Measurements from ENCODE around the gene SPRED2. TPM values are rescaled to one million over a fixed set of nuclear protein-coding genes. Genes with fewer than 3 reads are reported as not detected.

SPRED2 gene
- polyA plus RNA-seq, 1 donor from 2014 or later: 5.3 TPM

DNA sequence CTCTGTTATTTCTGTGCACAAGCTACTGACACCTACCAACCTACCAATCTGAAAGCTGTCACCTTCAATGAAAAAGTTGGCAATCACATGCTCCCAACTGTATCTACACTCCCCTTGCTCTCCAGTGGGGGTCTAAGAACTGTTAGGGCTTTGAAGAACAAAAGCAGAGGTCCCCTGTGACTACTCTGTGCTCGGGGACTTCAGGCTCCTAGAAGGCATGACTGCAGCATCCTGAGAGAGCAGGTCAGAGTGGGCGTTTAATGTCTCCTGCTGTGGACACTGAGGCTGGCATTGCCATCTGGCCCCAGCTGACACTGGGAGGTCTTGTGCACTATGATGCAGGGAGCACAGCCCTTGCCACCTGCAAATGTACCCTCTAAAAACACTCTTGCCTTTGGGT, 111.5 kb downstream of the SPRED2 start:
- Histone ChIP-seq H3K79me2 (replicated peaks; ENCODE audit: insufficient read depth, low read length) (no peaks in the 10 kb centered on the region), H3K9ac (ENCODE audit: low read length) (no peak overlapping the region), H2AFZ (ENCODE audit: low read depth, low read length) (no peak overlapping the region), H4K20me1 (ENCODE audit: insufficient read depth) (no peaks in the 10 kb centered on the region), H3K4me3 (ENCODE audit: low read length) (no peak overlapping the region), H3K27ac (ENCODE audit: low read length) (no peak overlapping the region), H3K36me3 (ENCODE audit: insufficient read depth, low read length) (peaks cover 6% of the 10 kb centered on the region), H3K27me3 (ENCODE audit: insufficient read depth, low read depth, low read length) (no peaks in the 10 kb centered on the region), H3K4me2 (ENCODE audit: low read length) (no peak overlapping the region), H3F3A (ENCODE audit: insufficient read depth, low read length, poor library complexity, severe bottlenecking) (no peaks in the 10 kb centered on the region), H3K9me3 (ENCODE audit: low read length) (no peaks in the 10 kb centered on the region), H3K9me2 (ENCODE audit: insufficient read depth, low read length) (no peaks in the 10 kb centered on the region)
- no peak for TF ChIP-seq TAF1 (IDR thresholded peaks at IDR 0.05; ENCODE audit: low read depth)

DNA sequence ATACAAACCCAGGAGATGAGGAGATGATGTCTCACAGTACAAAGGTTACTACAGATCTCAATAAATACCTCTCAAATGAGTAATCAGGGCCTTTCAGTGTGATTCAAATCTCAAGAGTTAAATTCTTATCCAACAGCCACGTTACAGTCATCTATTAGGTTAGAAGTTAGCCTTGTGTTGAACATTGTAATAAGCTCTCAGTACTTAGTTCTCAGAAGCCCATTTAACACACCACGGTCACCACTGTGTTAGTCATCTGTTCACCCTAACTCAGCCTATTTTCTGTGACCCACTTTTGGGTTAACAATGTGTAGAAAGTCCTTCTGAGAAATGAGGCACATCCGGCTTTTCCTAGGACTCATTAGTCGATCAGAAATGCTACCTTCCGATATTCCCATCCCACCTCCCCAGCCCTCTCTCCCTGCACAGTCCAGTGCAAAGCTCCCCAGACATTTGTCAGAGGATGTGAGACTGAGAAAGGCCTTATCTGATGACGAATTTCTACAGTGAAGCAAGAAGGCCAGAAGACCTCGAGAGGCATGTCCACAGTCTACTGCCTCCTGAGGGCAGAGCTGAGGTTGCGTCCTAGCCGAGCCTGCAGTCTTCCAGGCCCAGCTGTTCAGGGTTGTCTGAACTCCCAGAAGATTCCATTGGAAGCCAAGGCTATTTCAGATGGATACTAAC, 112.2 kb downstream of the SPRED2 start:
- H3K9me2 ChIP-seq (ENCODE audit: insufficient read depth, low read length): no peaks in the 10 kb centered on the region
- no peak overlapping the region for H2AFZ ChIP-seq (ENCODE audit: low read depth, low read length)
- H3K79me2 ChIP-seq (replicated peaks; ENCODE audit: insufficient read depth, low read length): no peaks in the 10 kb centered on the region
- H3K27ac ChIP-seq (ENCODE audit: low read length): no peak overlapping the region
- H3K4me2 ChIP-seq (ENCODE audit: low read length): no peak overlapping the region
- peaks cover 6% of the 10 kb centered on the region for H3K36me3 ChIP-seq (ENCODE audit: insufficient read depth, low read length)
- no peak overlapping the region for H3K9ac ChIP-seq (ENCODE audit: low read length)
- no peak overlapping the region for H3K4me3 ChIP-seq (ENCODE audit: low read length)
- no peak for TF ChIP-seq SMC3 (conservative IDR thresholded peaks at IDR 0.05; ENCODE audit: poor library complexity)
- TF ChIP-seq, protein P1, sequence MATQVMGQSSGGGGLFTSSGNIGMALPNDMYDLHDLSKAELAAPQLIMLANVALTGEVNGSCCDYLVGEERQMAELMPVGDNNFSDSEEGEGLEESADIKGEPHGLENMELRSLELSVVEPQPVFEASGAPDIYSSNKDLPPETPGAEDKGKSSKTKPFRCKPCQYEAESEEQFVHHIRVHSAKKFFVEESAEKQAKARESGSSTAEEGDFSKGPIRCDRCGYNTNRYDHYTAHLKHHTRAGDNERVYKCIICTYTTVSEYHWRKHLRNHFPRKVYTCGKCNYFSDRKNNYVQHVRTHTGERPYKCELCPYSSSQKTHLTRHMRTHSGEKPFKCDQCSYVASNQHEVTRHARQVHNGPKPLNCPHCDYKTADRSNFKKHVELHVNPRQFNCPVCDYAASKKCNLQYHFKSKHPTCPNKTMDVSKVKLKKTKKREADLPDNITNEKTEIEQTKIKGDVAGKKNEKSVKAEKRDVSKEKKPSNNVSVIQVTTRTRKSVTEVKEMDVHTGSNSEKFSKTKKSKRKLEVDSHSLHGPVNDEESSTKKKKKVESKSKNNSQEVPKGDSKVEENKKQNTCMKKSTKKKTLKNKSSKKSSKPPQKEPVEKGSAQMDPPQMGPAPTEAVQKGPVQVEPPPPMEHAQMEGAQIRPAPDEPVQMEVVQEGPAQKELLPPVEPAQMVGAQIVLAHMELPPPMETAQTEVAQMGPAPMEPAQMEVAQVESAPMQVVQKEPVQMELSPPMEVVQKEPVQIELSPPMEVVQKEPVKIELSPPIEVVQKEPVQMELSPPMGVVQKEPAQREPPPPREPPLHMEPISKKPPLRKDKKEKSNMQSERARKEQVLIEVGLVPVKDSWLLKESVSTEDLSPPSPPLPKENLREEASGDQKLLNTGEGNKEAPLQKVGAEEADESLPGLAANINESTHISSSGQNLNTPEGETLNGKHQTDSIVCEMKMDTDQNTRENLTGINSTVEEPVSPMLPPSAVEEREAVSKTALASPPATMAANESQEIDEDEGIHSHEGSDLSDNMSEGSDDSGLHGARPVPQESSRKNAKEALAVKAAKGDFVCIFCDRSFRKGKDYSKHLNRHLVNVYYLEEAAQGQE (IDR thresholded peaks at IDR 0.05; ENCODE audit: borderline replicate concordance): no peak
- TF ChIP-seq, protein P2, sequence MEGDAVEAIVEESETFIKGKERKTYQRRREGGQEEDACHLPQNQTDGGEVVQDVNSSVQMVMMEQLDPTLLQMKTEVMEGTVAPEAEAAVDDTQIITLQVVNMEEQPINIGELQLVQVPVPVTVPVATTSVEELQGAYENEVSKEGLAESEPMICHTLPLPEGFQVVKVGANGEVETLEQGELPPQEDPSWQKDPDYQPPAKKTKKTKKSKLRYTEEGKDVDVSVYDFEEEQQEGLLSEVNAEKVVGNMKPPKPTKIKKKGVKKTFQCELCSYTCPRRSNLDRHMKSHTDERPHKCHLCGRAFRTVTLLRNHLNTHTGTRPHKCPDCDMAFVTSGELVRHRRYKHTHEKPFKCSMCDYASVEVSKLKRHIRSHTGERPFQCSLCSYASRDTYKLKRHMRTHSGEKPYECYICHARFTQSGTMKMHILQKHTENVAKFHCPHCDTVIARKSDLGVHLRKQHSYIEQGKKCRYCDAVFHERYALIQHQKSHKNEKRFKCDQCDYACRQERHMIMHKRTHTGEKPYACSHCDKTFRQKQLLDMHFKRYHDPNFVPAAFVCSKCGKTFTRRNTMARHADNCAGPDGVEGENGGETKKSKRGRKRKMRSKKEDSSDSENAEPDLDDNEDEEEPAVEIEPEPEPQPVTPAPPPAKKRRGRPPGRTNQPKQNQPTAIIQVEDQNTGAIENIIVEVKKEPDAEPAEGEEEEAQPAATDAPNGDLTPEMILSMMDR (IDR thresholded peaks at IDR 0.05; ENCODE audit: poor library complexity, severe bottlenecking): no peak
- H4K20me1 ChIP-seq (ENCODE audit: insufficient read depth): no peaks in the 10 kb centered on the region
- H3K9me3 ChIP-seq (ENCODE audit: low read length): no peaks in the 10 kb centered on the region
- no peaks in the 10 kb centered on the region for H3F3A ChIP-seq (ENCODE audit: insufficient read depth, low read length, poor library complexity, severe bottlenecking)
- no peaks in the 10 kb centered on the region for H3K27me3 ChIP-seq (ENCODE audit: insufficient read depth, low read depth, low read length)

DNA sequence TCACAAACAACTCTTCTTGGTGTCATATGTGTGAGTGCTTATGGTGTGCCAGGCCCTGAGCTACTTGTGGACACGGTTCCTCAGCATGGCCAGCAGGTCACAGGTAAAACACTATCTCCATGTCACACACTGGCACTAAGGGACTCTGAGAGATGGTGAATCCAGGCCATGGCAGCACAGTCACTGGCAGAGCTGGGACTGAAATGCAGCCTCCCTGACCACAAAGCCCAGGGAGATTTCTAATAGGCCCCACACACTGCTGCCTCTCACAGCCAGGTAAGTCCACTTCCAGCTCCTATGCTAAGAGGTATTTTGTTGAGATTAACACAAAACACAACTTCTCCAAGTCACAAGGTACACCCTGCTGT, 112.7 kb downstream of the SPRED2 start:
- Histone ChIP-seq H3K4me3 (ENCODE audit: low read length) (no peak overlapping the region), H3K9me3 (ENCODE audit: low read length) (no peaks in the 10 kb centered on the region), H2AFZ (ENCODE audit: low read depth, low read length) (no peak overlapping the region), H3K9ac (ENCODE audit: low read length) (no peak overlapping the region), H3K27me3 (ENCODE audit: insufficient read depth, low read depth, low read length) (no peaks in the 10 kb centered on the region), H3K36me3 (ENCODE audit: insufficient read depth, low read length) (peaks cover 6% of the 10 kb centered on the region), H3K9me2 (ENCODE audit: insufficient read depth, low read length) (no peaks in the 10 kb centered on the region), H3K27ac (ENCODE audit: low read length) (no peak overlapping the region), H4K20me1 (ENCODE audit: insufficient read depth) (no peaks in the 10 kb centered on the region), H3K79me2 (replicated peaks; ENCODE audit: insufficient read depth, low read length) (no peaks in the 10 kb centered on the region), H3K4me2 (ENCODE audit: low read length) (no peak overlapping the region), H3F3A (ENCODE audit: insufficient read depth, low read length, poor library complexity, severe bottlenecking) (no peaks in the 10 kb centered on the region)
- TF ChIP-seq RAD21 (conservative IDR thresholded peaks at IDR 0.05) (no peak), MXI1 (conservative IDR thresholded peaks at IDR 0.05; ENCODE audit: poor library complexity, severe bottlenecking) (no peak), EZH2 (IDR thresholded peaks at IDR 0.05; ENCODE audit: borderline replicate concordance, insufficient read depth, low read length, poor library complexity, severe bottlenecking) (no peak), POLR2AphosphoS5 (IDR thresholded peaks at IDR 0.05) (no peak), TAF1 (IDR thresholded peaks at IDR 0.05; ENCODE audit: low read depth) (no peak), EP300 (conservative IDR thresholded peaks at IDR 0.05; ENCODE audit: poor library complexity, severe bottlenecking) (no peak), SMC3 (conservative IDR thresholded peaks at IDR 0.05; ENCODE audit: poor library complexity) (no peak)
- TF ChIP-seq, protein P2 (IDR thresholded peaks at IDR 0.05; ENCODE audit: poor library complexity, severe bottlenecking): no peak
- TF ChIP-seq, protein P1 (IDR thresholded peaks at IDR 0.05; ENCODE audit: borderline replicate concordance): no peak
